K562 (cell line): ENCODE measurements around the gene HMGA1.

Experiments
- SIN3A ChIP-seq, 2 experiments: fragments of 150-350 bp in 1 of 2; IDR thresholded peaks; 2 replicates each; pipeline ENCODE4 v1.6.1; 2011 to 2016; ENCODE audit warnings: borderline replicate concordance in 2 of 2, low read depth in 2 of 2, low read length in 2 of 2, mild to moderate bottlenecking in 2 of 2, moderate library complexity in 2 of 2; ENCODE audit not compliant: control insufficient read depth in 1 of 2
- ZSCAN29 ChIP-seq: fragments of 450-650 bp; IDR thresholded peaks from 2 replicates; pipeline ENCODE4 v1.6.1; 2017
- TF ChIP-seq, protein P1 (sequence below): fragments of 250-450 bp; sonication (Bioruptor Pico); IDR thresholded peaks from 2 replicates; pipeline ENCODE4 v1.5.0; 2020; ENCODE audit warnings: mild to moderate bottlenecking, borderline replicate concordance

DNA sequence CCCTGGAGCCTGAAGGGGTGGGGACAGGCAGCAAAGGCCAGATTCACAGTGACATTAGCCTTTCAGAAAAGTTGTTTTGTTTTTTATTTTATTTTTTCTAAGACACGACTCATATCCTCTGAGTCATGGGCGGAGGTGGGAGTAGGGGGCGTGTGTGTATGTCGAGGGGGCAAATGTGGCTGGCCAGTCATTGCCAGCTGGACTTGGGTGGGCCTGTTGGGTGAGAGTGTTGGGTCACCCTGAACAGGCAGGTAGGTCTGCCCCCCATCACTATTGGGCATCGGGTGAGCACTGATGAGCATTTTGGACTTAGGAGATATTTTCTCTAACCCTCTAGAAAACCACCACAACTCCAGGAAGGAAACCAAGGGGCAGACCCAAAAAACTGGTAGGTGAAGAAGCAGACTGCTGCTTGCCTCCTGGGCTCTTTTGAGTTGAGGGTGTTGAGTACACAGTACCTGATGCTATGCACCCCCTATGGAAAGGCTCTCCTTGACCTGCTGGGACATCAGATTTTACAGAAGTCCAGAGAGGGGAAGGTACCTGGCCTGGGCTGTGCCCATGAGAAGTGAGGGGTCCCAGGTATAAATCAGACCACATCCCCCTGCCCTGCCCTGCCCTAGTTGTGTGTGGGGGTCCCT, 6.6 kb downstream of the HMGA1 start:
- no peak for TF ChIP-seq ZSCAN29
- TF ChIP-seq, protein P1, sequence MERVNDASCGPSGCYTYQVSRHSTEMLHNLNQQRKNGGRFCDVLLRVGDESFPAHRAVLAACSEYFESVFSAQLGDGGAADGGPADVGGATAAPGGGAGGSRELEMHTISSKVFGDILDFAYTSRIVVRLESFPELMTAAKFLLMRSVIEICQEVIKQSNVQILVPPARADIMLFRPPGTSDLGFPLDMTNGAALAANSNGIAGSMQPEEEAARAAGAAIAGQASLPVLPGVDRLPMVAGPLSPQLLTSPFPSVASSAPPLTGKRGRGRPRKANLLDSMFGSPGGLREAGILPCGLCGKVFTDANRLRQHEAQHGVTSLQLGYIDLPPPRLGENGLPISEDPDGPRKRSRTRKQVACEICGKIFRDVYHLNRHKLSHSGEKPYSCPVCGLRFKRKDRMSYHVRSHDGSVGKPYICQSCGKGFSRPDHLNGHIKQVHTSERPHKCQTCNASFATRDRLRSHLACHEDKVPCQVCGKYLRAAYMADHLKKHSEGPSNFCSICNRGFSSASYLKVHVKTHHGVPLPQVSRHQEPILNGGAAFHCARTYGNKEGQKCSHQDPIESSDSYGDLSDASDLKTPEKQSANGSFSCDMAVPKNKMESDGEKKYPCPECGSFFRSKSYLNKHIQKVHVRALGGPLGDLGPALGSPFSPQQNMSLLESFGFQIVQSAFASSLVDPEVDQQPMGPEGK (CRISPR knock-in tag) = no peak
- TF ChIP-seq SIN3A (IDR thresholded peaks at IDR 0.05; ENCODE audit: borderline replicate concordance in 2 of 2, control insufficient read depth in 1 of 2, low read depth in 2 of 2, low read length in 2 of 2) = no peak
